SU-DHL-6 (cell line): ENCODE data around the gene ZCCHC17.

Source experiments
- H2AFZ ChIP-seq: fragments of 200-600 bp; sonication (generic); 2 replicates; pipeline ENCODE4 v1.6.1; 2014; ENCODE audit warnings: low read depth, mild to moderate bottlenecking, moderate library complexity, mixed read lengths, antibody characterized with exemption, low read length; ENCODE audit not compliant: severe bottlenecking
- H3F3A ChIP-seq: fragments of 200-600 bp; shearing (Covaris generic); 2 replicates; pipeline ENCODE4 v1.6.0; 2016; ENCODE audit warnings: antibody characterized with exemption, mild to moderate bottlenecking; ENCODE audit not compliant: insufficient read depth
- H3K27ac ChIP-seq: fragments of 200-600 bp; sonication (generic); 2 replicates; pipeline ENCODE4 v1.5.1; 2016; ENCODE audit warnings: low read depth, mild to moderate bottlenecking, low read length, moderate library complexity, mixed read lengths
- H3K27me3 ChIP-seq: fragments of 200-600 bp; sonication (generic), shearing (Covaris generic); 2 replicates; pipeline ENCODE4 v1.6.0; 2014; ENCODE audit warnings: mild to moderate bottlenecking, low read length
- H3K36me3 ChIP-seq: fragments of 200-600 bp; sonication (generic); 2 replicates; pipeline ENCODE4 v1.6.1; 2014; ENCODE audit warnings: mild to moderate bottlenecking, low read length, mixed read lengths
- H3K4me2 ChIP-seq: fragments of 300-600, 200-600 bp; shearing (Covaris generic), sonication (generic); 2 replicates; pipeline ENCODE4 v1.6.0; 2014; ENCODE audit warnings: low read length, low read depth, mild to moderate bottlenecking; ENCODE audit not compliant: poor library complexity, severe bottlenecking
- H3K4me3 ChIP-seq: fragments of 200-600 bp; sonication (generic); 2 replicates; pipeline ENCODE4 v1.5.1; 2014; ENCODE audit warnings: antibody characterized with exemption, low read length, mild to moderate bottlenecking, mixed read lengths; ENCODE audit not compliant: insufficient read depth, poor library complexity, severe bottlenecking
- H3K79me2 ChIP-seq: fragments of 200-600 bp; sonication (generic); 2 replicates; pipeline ENCODE4 v1.6.1; 2014; ENCODE audit warnings: mild to moderate bottlenecking, low read length, moderate library complexity; ENCODE audit not compliant: insufficient read depth
- H3K9ac ChIP-seq: fragments of 200-600 bp; sonication (generic); 2 replicates; pipeline ENCODE4 v1.7.0; 2014; ENCODE audit warnings: mild to moderate bottlenecking, low read length
- H3K9me2 ChIP-seq: fragments of 200-600 bp; sonication (generic); replicated peaks from 2 replicates; pipeline ENCODE4 v1.6.1; 2014; ENCODE audit warnings: low read length; ENCODE audit not compliant: insufficient read depth
- H3K9me3 ChIP-seq: fragments of 200-600 bp; sonication (generic); 2 replicates; pipeline ENCODE4 v1.6.1; 2014; ENCODE audit warnings: low read length, mixed read lengths; ENCODE audit not compliant: insufficient read depth
- H4K20me1 ChIP-seq: fragments of 200-600 bp; sonication (generic); 2 replicates; pipeline ENCODE4 v1.6.1; 2014; ENCODE audit warnings: low read depth, mild to moderate bottlenecking, antibody characterized with exemption, low read length, moderate library complexity, mixed read lengths
- EZH2phosphoT487 ChIP-seq: fragments of 200-600 bp; sonication (generic), shearing (Covaris generic); conservative IDR thresholded peaks from 2 replicates; pipeline ENCODE4 v1.6.1; 2018; ENCODE audit warnings: mild to moderate bottlenecking, antibody characterized with exemption, low read length, moderate library complexity, mixed read lengths
- TF ChIP-seq, protein P1 (sequence below): fragments of 200-600 bp; sonication (generic); IDR thresholded peaks from one replicate; pipeline ENCODE4 v1.5.1; 2017; ENCODE audit warnings: antibody characterized with exemption, mild to moderate bottlenecking, low read length, moderate library complexity; ENCODE audit not compliant: insufficient read depth, poor library complexity, severe bottlenecking

ZCCHC17 gene

GRCh38 chr1:31409946-31410858 lies 113.4 kb downstream of the ZCCHC17 start:
- no peak overlapping the region for H2AFZ ChIP-seq
- H3K4me3 ChIP-seq: no peak overlapping the region
- H3K9ac ChIP-seq: no peak overlapping the region
- H4K20me1 ChIP-seq: no peaks in the 10 kb centered on the region
- no peaks in the 10 kb centered on the region for H3K9me3 ChIP-seq
- no peaks in the 10 kb centered on the region for H3K9me2 ChIP-seq
- no peaks in the 10 kb centered on the region for H3F3A ChIP-seq
- no peak overlapping the region for H3K27ac ChIP-seq
- no peaks in the 10 kb centered on the region for H3K36me3 ChIP-seq
- no peak overlapping the region for H3K4me2 ChIP-seq
- 0 out of 2 replicates have a peak, but pooled peaks have one; percentile 6 for TF ChIP-seq EZH2phosphoT487
- TF ChIP-seq, protein P1, sequence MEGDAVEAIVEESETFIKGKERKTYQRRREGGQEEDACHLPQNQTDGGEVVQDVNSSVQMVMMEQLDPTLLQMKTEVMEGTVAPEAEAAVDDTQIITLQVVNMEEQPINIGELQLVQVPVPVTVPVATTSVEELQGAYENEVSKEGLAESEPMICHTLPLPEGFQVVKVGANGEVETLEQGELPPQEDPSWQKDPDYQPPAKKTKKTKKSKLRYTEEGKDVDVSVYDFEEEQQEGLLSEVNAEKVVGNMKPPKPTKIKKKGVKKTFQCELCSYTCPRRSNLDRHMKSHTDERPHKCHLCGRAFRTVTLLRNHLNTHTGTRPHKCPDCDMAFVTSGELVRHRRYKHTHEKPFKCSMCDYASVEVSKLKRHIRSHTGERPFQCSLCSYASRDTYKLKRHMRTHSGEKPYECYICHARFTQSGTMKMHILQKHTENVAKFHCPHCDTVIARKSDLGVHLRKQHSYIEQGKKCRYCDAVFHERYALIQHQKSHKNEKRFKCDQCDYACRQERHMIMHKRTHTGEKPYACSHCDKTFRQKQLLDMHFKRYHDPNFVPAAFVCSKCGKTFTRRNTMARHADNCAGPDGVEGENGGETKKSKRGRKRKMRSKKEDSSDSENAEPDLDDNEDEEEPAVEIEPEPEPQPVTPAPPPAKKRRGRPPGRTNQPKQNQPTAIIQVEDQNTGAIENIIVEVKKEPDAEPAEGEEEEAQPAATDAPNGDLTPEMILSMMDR: no peak
- H3K27me3 ChIP-seq: no peaks in the 10 kb centered on the region
- no peaks in the 10 kb centered on the region for H3K79me2 ChIP-seq

GRCh38 chr1:31410871-31411270 lies 114.0 kb downstream of the ZCCHC17 start:
- no peak overlapping the region for H2AFZ ChIP-seq
- no peaks in the 10 kb centered on the region for H3K9me3 ChIP-seq
- no peaks in the 10 kb centered on the region for H4K20me1 ChIP-seq
- no peaks in the 10 kb centered on the region for H3K9me2 ChIP-seq
- TF ChIP-seq EZH2phosphoT487: no peak
- TF ChIP-seq, protein P1: no peak
- H3K4me3 ChIP-seq: no peak overlapping the region
- H3K79me2 ChIP-seq: no peaks in the 10 kb centered on the region
- no peak overlapping the region for H3K9ac ChIP-seq
- H3K27me3 ChIP-seq: no peaks in the 10 kb centered on the region
- no peaks in the 10 kb centered on the region for H3K36me3 ChIP-seq
- H3K27ac ChIP-seq: no peak overlapping the region
- H3F3A ChIP-seq: no peaks in the 10 kb centered on the region
- H3K4me2 ChIP-seq: no peak overlapping the region

GRCh38 chr1:31412205-31412604 lies 115.4 kb downstream of the ZCCHC17 start:
- H3K79me2 ChIP-seq: no peaks in the 10 kb centered on the region
- no peak overlapping the region for H3K4me2 ChIP-seq
- H3K9me2 ChIP-seq: no peaks in the 10 kb centered on the region
- H3K27ac ChIP-seq: no peak overlapping the region
- H3K9ac ChIP-seq: no peak overlapping the region
- H3K27me3 ChIP-seq: no peaks in the 10 kb centered on the region
- no peaks in the 10 kb centered on the region for H3K9me3 ChIP-seq
- H3K36me3 ChIP-seq: no peaks in the 10 kb centered on the region
- no peaks in the 10 kb centered on the region for H4K20me1 ChIP-seq
- no peak overlapping the region for H3K4me3 ChIP-seq
- no peaks in the 10 kb centered on the region for H3F3A ChIP-seq
- H2AFZ ChIP-seq: no peak overlapping the region
- TF ChIP-seq, protein P1: no peak
- no peak for TF ChIP-seq EZH2phosphoT487
